ENCODE data around the gene MUC2. TPM values are rescaled to one million over a fixed set of nuclear protein-coding genes. Genes with fewer than 3 reads are reported as not detected.

The MUC2 gene
- total and polyA plus RNA-seq, 10 of the 15 experiments (the other 5 are each of a cell fraction or from before 2014, with no cell fraction given), result 0.23 TPM; not detected in 9

DNA sequence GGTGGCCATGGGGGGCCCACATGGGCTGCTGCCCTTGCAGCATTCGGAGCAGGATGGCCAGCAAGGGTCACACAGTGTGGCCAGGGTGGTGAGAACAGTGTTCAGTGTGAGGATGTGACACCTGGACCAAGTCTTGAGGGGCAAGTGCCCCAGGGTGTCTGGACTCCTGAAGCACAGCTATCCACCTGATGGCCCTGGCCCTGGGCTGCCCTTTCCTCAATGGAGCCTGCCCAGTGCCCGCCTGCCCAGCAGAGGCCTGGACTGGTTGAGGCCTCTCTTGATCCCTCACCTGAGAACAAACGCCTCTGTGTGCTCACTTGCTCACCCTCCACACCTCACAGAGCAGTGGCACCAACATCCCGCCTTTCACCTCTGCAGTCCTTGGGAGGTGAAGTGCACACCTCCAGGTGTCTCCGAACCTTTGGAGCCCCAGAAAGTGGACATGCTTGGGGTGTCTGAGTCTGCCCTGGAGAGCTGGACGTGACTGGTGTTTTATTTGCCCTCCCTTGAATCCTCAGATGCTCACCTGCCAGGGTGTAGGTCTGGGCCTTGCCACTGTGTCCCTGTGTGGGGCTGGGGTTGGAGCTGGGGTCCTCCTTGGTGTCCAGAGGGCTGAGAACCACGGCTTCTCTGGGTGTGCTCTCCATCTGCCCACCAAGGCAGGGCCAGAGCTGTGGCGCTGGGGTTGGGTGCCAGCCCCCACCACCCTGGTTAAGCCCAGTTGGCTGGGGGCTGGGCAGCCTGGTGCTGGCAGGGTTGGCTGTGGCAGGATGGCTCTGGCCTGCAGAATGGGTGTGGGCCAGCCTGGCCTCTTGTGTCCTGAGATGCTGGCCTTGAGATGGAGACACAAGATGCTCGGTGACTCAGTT, 3.8 kb upstream of the MUC2 start:
- H3K9ac ChIP-seq (ENCODE audit: control insufficient read depth, insufficient read depth, low read length), result no peak overlapping the region
- no peaks in the 10 kb centered on the region for H3K79me2 ChIP-seq (ENCODE audit: control insufficient read depth, insufficient read depth, low read length)
- 15% methylated on average over 9 of the region's 9 CpGs for WGBS (ENCODE audit: insufficient coverage, insufficient replicate concordance, low lambda C conversion rate, missing lambda C conversion rate)
- ChIA-PET POLR2A (no interaction called here), RAD21 (ENCODE audit: unreplicated experiment) (no interaction called here), CTCF (no interaction called here), SMC1A (ENCODE audit: uncharacterized antibody, unreplicated experiment) (no interaction called here)
- no peak overlapping the region for H2AFZ ChIP-seq (ENCODE audit: control insufficient read depth, low read depth, low read length)
- DNase-seq (ENCODE audit: low read depth, low spot score), result no peak
- H4K20me1 ChIP-seq (ENCODE audit: control insufficient read depth, insufficient read depth), result no peaks in the 10 kb centered on the region
- FAIRE-seq, result no peak
- intact Hi-C loops (cut with micrococcal nuclease; ENCODE audit: unreplicated experiment) (no loop called here), in situ Hi-C loops (cut with MboI) (no loop called here)
- H3K36me3 ChIP-seq (ENCODE audit: control insufficient read depth in 2 of 2, insufficient read depth in 2 of 2, low read length in 1 of 2), result no peaks in the 10 kb centered on the region
- H3K4me1 ChIP-seq (ENCODE audit: control insufficient read depth, insufficient read depth, low read length), result no peaks in the 10 kb centered on the region
- H3K27ac ChIP-seq (ENCODE audit: control insufficient read depth, insufficient read depth), result no peak overlapping the region
- H3K4me2 ChIP-seq (ENCODE audit: control insufficient read depth, insufficient read depth), result no peak overlapping the region
- no TSS peak for BruUV-seq (replicated peaks)
- ATAC-seq, result no peak
- H3K4me3 ChIP-seq, result no peak overlapping the region
- H3K9me3 ChIP-seq (replicated peaks; ENCODE audit: control insufficient read depth, insufficient read depth, low read length), result no peaks in the 10 kb centered on the region
- no peaks in the 10 kb centered on the region for H3K27me3 ChIP-seq (replicated peaks in 1 of 2; ENCODE audit: control insufficient read depth in 2 of 2, insufficient read depth in 2 of 2, low read length in 1 of 2)
- TF ChIP-seq TARDBP (IDR thresholded peaks at IDR 0.05; ENCODE audit: borderline replicate concordance) (no peak), SUZ12 (IDR thresholded peaks at IDR 0.05; ENCODE audit: unreplicated experiment) (no peak), EP300 (IDR thresholded peaks at IDR 0.05; ENCODE audit: borderline replicate concordance in 1 of 2, control insufficient read depth in 1 of 2, low read depth in 2 of 2, low read length in 2 of 2) (no peak), JUND (IDR thresholded peaks at IDR 0.05; ENCODE audit: low read depth, low read length) (no peak), NFYB (IDR thresholded peaks at IDR 0.05; ENCODE audit: insufficient read depth, low read depth, low read length) (no peak), POLR2AphosphoS2 (IDR thresholded peaks at IDR 0.05; ENCODE audit: low read depth, low read length) (no peak), GATAD2B (conservative IDR thresholded peaks at IDR 0.05; ENCODE audit: low read depth) (no peak), HDAC2 (IDR thresholded peaks at IDR 0.05) (no peak), CHD2 (IDR thresholded peaks at IDR 0.05; ENCODE audit: borderline replicate concordance, low read depth, low read length) (no peak), DPF2 (IDR thresholded peaks at IDR 0.05) (no peak), NR2F1 (conservative IDR thresholded peaks at IDR 0.05) (no peak), KAT2A (conservative IDR thresholded peaks at IDR 0.05; ENCODE audit: control insufficient read depth, low read depth, low read length) (no peak)
